DOHH2 (cell line): Measurements from ENCODE around the gene ELF1.

Source experiments
- CTCF ChIP-seq: fragments of 200-600 bp; sonication (generic); IDR thresholded peaks from one replicate; pipeline ENCODE4 v1.5.1; 2014; ENCODE audit warnings: antibody characterized with exemption, mild to moderate bottlenecking, low read depth, low read length; ENCODE audit not compliant: poor library complexity, severe bottlenecking
- EZH2phosphoT487 ChIP-seq: fragments of 200-600 bp; sonication (generic); IDR thresholded peaks from 2 replicates; pipeline ENCODE4 v1.6.1; 2017; ENCODE audit warnings: borderline replicate concordance, mild to moderate bottlenecking, antibody characterized with exemption, low read length, moderate library complexity, mixed read lengths

- no peak for TF ChIP-seq CTCF
- no peak for TF ChIP-seq EZH2phosphoT487
These were observed 108.6 kb downstream of the ELF1 start for GRCh38 chr13:40910324-40911050.
